Osteoblast (primary cell): ENCODE measurements around the gene THAP3. TPM values are rescaled to one million over a fixed set of nuclear protein-coding genes. Genes with fewer than 3 reads are reported as not detected.

Source experiments
- DNase-seq: peaks from one replicate; pipeline ENCODE4 v3.0.0; 2011; ENCODE audit warnings: low spot score, mixed read lengths; ENCODE audit not compliant: insufficient read length; ENCODE audit errors: missing footprints
- H2AFZ ChIP-seq: 2 replicates; pipeline ENCODE4 v1.6.0; 2011; ENCODE audit warnings: mild to moderate bottlenecking, low read length
- H3K27ac ChIP-seq: 2 replicates; pipeline ENCODE4 v1.5.1; 2011; ENCODE audit warnings: mild to moderate bottlenecking, low read depth, low read length, moderate library complexity
- H3K27me3 ChIP-seq: 2 replicates; pipeline ENCODE4 v1.6.0; 2012; ENCODE audit warnings: mild to moderate bottlenecking, control low read depth, inconsistent platforms, low read length, moderate library complexity; ENCODE audit not compliant: insufficient read depth
- H3K36me3 ChIP-seq: 2 replicates; pipeline ENCODE4 v1.5.1; 2011; ENCODE audit warnings: mild to moderate bottlenecking, low read length, control low read depth, moderate library complexity; ENCODE audit not compliant: insufficient read depth
- H3K4me1 ChIP-seq: 2 replicates; pipeline ENCODE4 v1.5.1; 2011; ENCODE audit warnings: mild to moderate bottlenecking, low read length, control low read depth, moderate library complexity; ENCODE audit not compliant: insufficient read depth
- H3K4me2 ChIP-seq: 2 replicates; pipeline ENCODE4 v1.6.0; 2011; ENCODE audit warnings: mild to moderate bottlenecking, low read length; ENCODE audit not compliant: insufficient read depth
- H3K4me3 ChIP-seq: fragments of 200-600 bp; sonication (generic); 3 replicates; pipeline ENCODE4 v1.5.1; 2012; ENCODE audit warnings: mild to moderate bottlenecking, low read length, inconsistent platforms; ENCODE audit not compliant: insufficient read depth
- H3K79me2 ChIP-seq: 2 replicates; pipeline ENCODE4 v1.6.0; 2012; ENCODE audit warnings: mild to moderate bottlenecking, low read length, control low read depth, inconsistent platforms; ENCODE audit not compliant: insufficient read depth
- H3K9me3 ChIP-seq: 2 replicates; pipeline ENCODE4 v1.5.1; 2011; ENCODE audit warnings: low read depth, low read length, control low read depth
- H4K20me1 ChIP-seq: 2 replicates; pipeline ENCODE4 v1.6.0; 2012; ENCODE audit warnings: mild to moderate bottlenecking, low read length, control low read depth; ENCODE audit not compliant: insufficient read depth
- CTCF ChIP-seq: IDR thresholded peaks from 2 replicates; pipeline ENCODE4 v1.5.1; 2011; ENCODE audit warnings: mild to moderate bottlenecking, low read depth, low read length, moderate library complexity; ENCODE audit errors: extremely low read depth
- total RNA-seq: library from RNA; depleted of rRNA; stranded (reverse); fragments of >200 nt; gene quantifications from 2 replicates; pipeline ENCODE4 v1.2.3, GENCODE V29; 2012

THAP3 gene
- total RNA-seq, 1 donor: 19.5 TPM

GRCh38 chr1:6601923-6602668 is 22.6 kb upstream of the THAP3 start:
- no peak for TF ChIP-seq CTCF
- Histone ChIP-seq H3K4me3 (peak overlapping the region; percentile 85), H4K20me1 (peaks cover 47% of the 10 kb centered on the region), H3K9me3 (no peaks in the 10 kb centered on the region), H3K4me1 (peaks cover 35% of the 10 kb centered on the region), H3K36me3 (peaks cover 23% of the 10 kb centered on the region), H3K79me2 (peaks cover 51% of the 10 kb centered on the region), H2AFZ (no peak overlapping the region), H3K4me2 (peak overlapping the region; percentile 100), H3K27me3 (no peaks in the 10 kb centered on the region), H3K27ac (peak overlapping the region; percentile 79)
- DNase-seq: no peak

- peak within 1 kb of the TSS; percentile 100 for H3K4me2 ChIP-seq
- H3K9me3 ChIP-seq: no peaks in the 10 kb centered on the region
- H2AFZ ChIP-seq: peak within 1 kb of the TSS; percentile 80
- peak within 1 kb of the TSS; percentile 99 for H3K27ac ChIP-seq
- H3K4me3 ChIP-seq: peak within 1 kb of the TSS; percentile 85
- H3K4me1 ChIP-seq: peaks cover 35% of the 10 kb centered on the region
- TF ChIP-seq CTCF: no peak
- H4K20me1 ChIP-seq: peaks cover 41% of the 10 kb centered on the region
- H3K27me3 ChIP-seq: no peaks in the 10 kb centered on the region
- peak; percentile 99 for DNase-seq
- peaks cover 16% of the 10 kb centered on the region for H3K36me3 ChIP-seq
- H3K79me2 ChIP-seq: peaks cover 45% of the 10 kb centered on the region
Observed at GRCh38 chr1:6602669-6603237, 21.9 kb upstream of the THAP3 start, which contains the start of gene KLHL21. KLHL21 (minus strand) TSS chr1:6602869; CDS start chr1:6602817, 52 bp downstream.

GRCh38 chr1:6603238-6603914 is 21.3 kb upstream of the THAP3 start:
- H3K9me3 ChIP-seq: no peaks in the 10 kb centered on the region
- peak; percentile 95 for DNase-seq
- peak overlapping the region; percentile 99 for H3K27ac ChIP-seq
- H3K79me2 ChIP-seq: peaks cover 38% of the 10 kb centered on the region
- no peak for TF ChIP-seq CTCF
- H3K4me1 ChIP-seq: peaks cover 35% of the 10 kb centered on the region
- H2AFZ ChIP-seq: peak overlapping the region; percentile 80
- H3K27me3 ChIP-seq: no peaks in the 10 kb centered on the region
- H3K36me3 ChIP-seq: peaks cover 12% of the 10 kb centered on the region
- H3K4me3 ChIP-seq: peak overlapping the region; percentile 85
- H3K4me2 ChIP-seq: peak overlapping the region; percentile 100
- H4K20me1 ChIP-seq: peaks cover 35% of the 10 kb centered on the region
